ENCODE measurements around the gene GRIP2. TPM values are rescaled to one million over a fixed set of nuclear protein-coding genes. Genes with fewer than 3 reads are reported as not detected.
A peak's percentile ranks its signal among the peaks of the same experiment; 100 is the strongest.

The GRIP2 gene
- total and polyA plus RNA-seq, 3 experiments from 2014 or later: not detected

- H3K36me3 ChIP-seq (ENCODE audit: insufficient read depth, low read length): peaks cover 46% of the 10 kb centered on the region
- H3K36me3 Mint-ChIP-seq: peaks cover 17 to 92% (median 27%) of the 10 kb centered on the region in 3 donors
These were observed 91.1 kb downstream of the GRIP2 start for GRCh38 chr3:14448756-14449727.

GRCh38 chr3:14448063-14448462, 92.1 kb downstream of the GRIP2 start:
- ChIA-PET CTCF (no interaction called here), POLR2A (no interaction called here)
- H3K9me3 ChIP-seq (ENCODE audit: low read length): no peaks in the 10 kb centered on the region
- H3K36me3 Mint-ChIP-seq: peaks cover 17 to 89% (median 28%) of the 10 kb centered on the region in 3 donors
- H3K4me3 ChIP-seq (ENCODE audit: low read length): no peak overlapping the region
- H3K4me3 Mint-ChIP-seq: peak overlapping the region in 1 of 7 donors; percentile 51
- H3K4me1 ChIP-seq (ENCODE audit: insufficient read depth, low read length): no peaks in the 10 kb centered on the region
- DNase-seq: no peak
- H3K36me3 ChIP-seq (ENCODE audit: insufficient read depth, low read length): peaks cover 46% of the 10 kb centered on the region
- H3K27me3 Mint-ChIP-seq: no peaks in the 10 kb centered on the region
- H3K27ac Mint-ChIP-seq: no peak overlapping the region
- peaks cover 0 to 6% (median 1%) of the 10 kb centered on the region in 3 donors for H3K4me1 Mint-ChIP-seq
- H3K27ac ChIP-seq (ENCODE audit: low read depth, low read length): no peak overlapping the region
- H3K9me3 Mint-ChIP-seq: no peaks in the 10 kb centered on the region
- H3K27me3 ChIP-seq (ENCODE audit: insufficient read depth, low read length, poor library complexity, severe bottlenecking): no peaks in the 10 kb centered on the region

More at GRCh38 chr3:14448756-14449727, 91.1 kb downstream of the GRIP2 start:
- H3K4me3 ChIP-seq (ENCODE audit: low read length): no peak overlapping the region
- peaks cover 0 to 5% (median 1%) of the 10 kb centered on the region in 3 donors for H3K4me1 Mint-ChIP-seq
- no peak overlapping the region for H3K27ac ChIP-seq (ENCODE audit: low read depth, low read length)
- H3K9me3 Mint-ChIP-seq: no peaks in the 10 kb centered on the region
- no peak for DNase-seq
- H3K9me3 ChIP-seq (ENCODE audit: low read length): no peaks in the 10 kb centered on the region
- H3K27ac Mint-ChIP-seq: peak overlapping the region in 4 of 8 donors; percentile 30 to 84 (median 54)
- no peak overlapping the region for H3K4me3 Mint-ChIP-seq
- no peaks in the 10 kb centered on the region for H3K27me3 ChIP-seq (ENCODE audit: insufficient read depth, low read length, poor library complexity, severe bottlenecking)
- CTCF ChIA-PET: interaction anchor here (2.3 kb wide), 1 partner anchor 19 kb away, joined by 8 read pairs; no protein-coding TSS in a partner anchor
- no peaks in the 10 kb centered on the region for H3K27me3 Mint-ChIP-seq
- POLR2A ChIA-PET: no interaction called here
- H3K4me1 ChIP-seq (ENCODE audit: insufficient read depth, low read length): no peaks in the 10 kb centered on the region

- Histone ChIP-seq H3K27me3 (ENCODE audit: insufficient read depth, low read length, poor library complexity, severe bottlenecking) (no peaks in the 10 kb centered on the region), H3K36me3 (ENCODE audit: insufficient read depth, low read length) (peaks cover 46% of the 10 kb centered on the region), H3K4me1 (ENCODE audit: insufficient read depth, low read length) (peaks cover 2% of the 10 kb centered on the region), H3K9me3 (ENCODE audit: low read length) (no peaks in the 10 kb centered on the region), H3K27ac (ENCODE audit: low read depth, low read length) (no peak overlapping the region), H3K4me3 (ENCODE audit: low read length) (no peak overlapping the region)
- peaks cover 17 to 79% (median 28%) of the 10 kb centered on the region in 3 donors for H3K36me3 Mint-ChIP-seq
- H3K9me3 Mint-ChIP-seq: no peaks in the 10 kb centered on the region
- H3K27me3 Mint-ChIP-seq: no peaks in the 10 kb centered on the region
- ChIA-PET CTCF (no interaction called here), POLR2A (no interaction called here)
- H3K4me3 Mint-ChIP-seq: no peak overlapping the region
- peaks cover 1 to 6% (median 4%) of the 10 kb centered on the region in 3 donors for H3K4me1 Mint-ChIP-seq
- H3K27ac Mint-ChIP-seq: peak overlapping the region in 1 of 8 donors; percentile 1
- no peak for DNase-seq
These were observed 93.1 kb downstream of the GRIP2 start for GRCh38 chr3:14446988-14447570.

- no peak for DNase-seq
- CTCF ChIA-PET: interaction anchor here (0.6 kb wide), 1 partner anchor 20 kb away, joined by 4 read pairs; no protein-coding TSS in a partner anchor
- Mint-ChIP-seq H3K4me3 (no peak overlapping the region), H3K9me3 (no peaks in the 10 kb centered on the region), H3K36me3 (peaks cover 17 to 66% (median 24%) of the 10 kb centered on the region in 3 donors), H3K27ac (peak overlapping the region in 2 of 8 donors; percentile 36 to 76), H3K27me3 (no peaks in the 10 kb centered on the region), H3K4me1 (peaks cover 2 to 14% (median 12%) of the 10 kb centered on the region in 3 donors)
- Histone ChIP-seq H3K27me3 (ENCODE audit: insufficient read depth, low read length, poor library complexity, severe bottlenecking) (no peaks in the 10 kb centered on the region), H3K9me3 (ENCODE audit: low read length) (no peaks in the 10 kb centered on the region), H3K36me3 (ENCODE audit: insufficient read depth, low read length) (peaks cover 40% of the 10 kb centered on the region), H3K4me1 (ENCODE audit: insufficient read depth, low read length) (peaks cover 6% of the 10 kb centered on the region), H3K27ac (ENCODE audit: low read depth, low read length) (no peak overlapping the region), H3K4me3 (ENCODE audit: low read length) (no peak overlapping the region)
- POLR2A ChIA-PET: interaction anchor here (0.6 kb wide), 1 partner anchor 21 kb away, joined by 6 read pairs; no protein-coding TSS in a partner anchor
These were observed 94.4 kb downstream of the GRIP2 start for GRCh38 chr3:14445773-14446172.

GRCh38 chr3:14444380-14444779, 95.8 kb downstream of the GRIP2 start:
- no peak overlapping the region for H3K4me3 Mint-ChIP-seq
- POLR2A ChIA-PET: no interaction called here
- peaks cover 17 to 58% (median 23%) of the 10 kb centered on the region in 3 donors for H3K36me3 Mint-ChIP-seq

GRCh38 chr3:14441920-14442300, 98.2 kb downstream of the GRIP2 start:
- no peaks in the 10 kb centered on the region for H3K9me3 ChIP-seq (ENCODE audit: low read length)
- H3K36me3 ChIP-seq (ENCODE audit: insufficient read depth, low read length): peaks cover 16% of the 10 kb centered on the region
- Mint-ChIP-seq H3K4me1 (peaks cover 20 to 43% (median 24%) of the 10 kb centered on the region in 3 donors), H3K9me3 (no peaks in the 10 kb centered on the region), H3K36me3 (peaks cover 3 to 33% (median 13%) of the 10 kb centered on the region in 3 donors), H3K27me3 (no peaks in the 10 kb centered on the region), H3K4me3 (no peak overlapping the region), H3K27ac (peak overlapping the region in 1 of 8 donors; percentile 36)
- POLR2A ChIA-PET: interaction anchor here (0.8 to 1.1 kb wide), 2 partner anchors 21 to 39 kb away, joined by 3 read pairs; partner anchors contain the start of gene SLC6A6
- no peak for DNase-seq
- no peaks in the 10 kb centered on the region for H3K27me3 ChIP-seq (ENCODE audit: insufficient read depth, low read length, poor library complexity, severe bottlenecking)
- H3K4me3 ChIP-seq (ENCODE audit: low read length): no peak overlapping the region
- CTCF ChIA-PET: interaction anchor here (1.2 kb wide), 1 partner anchor 238 kb away, joined by 3 read pairs; no protein-coding TSS in a partner anchor
- H3K27ac ChIP-seq (ENCODE audit: low read depth, low read length): no peak overlapping the region
- H3K4me1 ChIP-seq (ENCODE audit: insufficient read depth, low read length): peaks cover 8% of the 10 kb centered on the region

More at GRCh38 chr3:14444380-14444779, 95.8 kb downstream of the GRIP2 start:
- CTCF ChIA-PET: no interaction called here
- DNase-seq: no peak
- no peaks in the 10 kb centered on the region for H3K27me3 ChIP-seq (ENCODE audit: insufficient read depth, low read length, poor library complexity, severe bottlenecking)
- H3K4me1 ChIP-seq (ENCODE audit: insufficient read depth, low read length): peaks cover 6% of the 10 kb centered on the region
- peaks cover 12 to 27% (median 23%) of the 10 kb centered on the region in 3 donors for H3K4me1 Mint-ChIP-seq
- no peaks in the 10 kb centered on the region for H3K27me3 Mint-ChIP-seq
- H3K27ac ChIP-seq (ENCODE audit: low read depth, low read length): no peak overlapping the region
- H3K4me3 ChIP-seq (ENCODE audit: low read length): no peak overlapping the region
- no peaks in the 10 kb centered on the region for H3K9me3 Mint-ChIP-seq
- H3K27ac Mint-ChIP-seq: peak overlapping the region in 6 of 8 donors; percentile 9 to 85 (median 42)
- peaks cover 33% of the 10 kb centered on the region for H3K36me3 ChIP-seq (ENCODE audit: insufficient read depth, low read length)
- H3K9me3 ChIP-seq (ENCODE audit: low read length): no peaks in the 10 kb centered on the region

GRCh38 chr3:14441240-14441919, 98.8 kb downstream of the GRIP2 start:
- peaks cover 10% of the 10 kb centered on the region for H3K36me3 ChIP-seq (ENCODE audit: insufficient read depth, low read length)
- no peak overlapping the region for H3K4me3 Mint-ChIP-seq
- H3K4me3 ChIP-seq (ENCODE audit: low read length): no peak overlapping the region
- peaks cover 0 to 29% (median 11%) of the 10 kb centered on the region in 3 donors for H3K36me3 Mint-ChIP-seq
- peaks cover 12% of the 10 kb centered on the region for H3K4me1 ChIP-seq (ENCODE audit: insufficient read depth, low read length)
- ChIA-PET CTCF (interaction anchor here (1.2 kb wide), 1 partner anchor 238 kb away, joined by 3 read pairs; no protein-coding TSS in a partner anchor), POLR2A (interaction anchor here (0.8 kb wide), 1 partner anchor 39 kb away, joined by 3 read pairs; the partner anchor contains the start of gene SLC6A6)
- H3K9me3 Mint-ChIP-seq: no peaks in the 10 kb centered on the region
- H3K27me3 ChIP-seq (ENCODE audit: insufficient read depth, low read length, poor library complexity, severe bottlenecking): no peaks in the 10 kb centered on the region
- no peak overlapping the region for H3K27ac Mint-ChIP-seq
- H3K4me1 Mint-ChIP-seq: peaks cover 23 to 48% (median 28%) of the 10 kb centered on the region in 3 donors
- no peaks in the 10 kb centered on the region for H3K27me3 Mint-ChIP-seq
- no peak overlapping the region for H3K27ac ChIP-seq (ENCODE audit: low read depth, low read length)
- DNase-seq: no peak
- no peaks in the 10 kb centered on the region for H3K9me3 ChIP-seq (ENCODE audit: low read length)

Data from CD8-positive, alpha-beta memory T cell (primary cell).